Measurements from ENCODE around the gene ACTN4. TPM values are rescaled to one million over a fixed set of nuclear protein-coding genes. Genes with fewer than 3 reads are reported as not detected.

Gene ACTN4
- total RNA-seq, 2 donors from 2014 or later: 201 to 205 TPM

DNA sequence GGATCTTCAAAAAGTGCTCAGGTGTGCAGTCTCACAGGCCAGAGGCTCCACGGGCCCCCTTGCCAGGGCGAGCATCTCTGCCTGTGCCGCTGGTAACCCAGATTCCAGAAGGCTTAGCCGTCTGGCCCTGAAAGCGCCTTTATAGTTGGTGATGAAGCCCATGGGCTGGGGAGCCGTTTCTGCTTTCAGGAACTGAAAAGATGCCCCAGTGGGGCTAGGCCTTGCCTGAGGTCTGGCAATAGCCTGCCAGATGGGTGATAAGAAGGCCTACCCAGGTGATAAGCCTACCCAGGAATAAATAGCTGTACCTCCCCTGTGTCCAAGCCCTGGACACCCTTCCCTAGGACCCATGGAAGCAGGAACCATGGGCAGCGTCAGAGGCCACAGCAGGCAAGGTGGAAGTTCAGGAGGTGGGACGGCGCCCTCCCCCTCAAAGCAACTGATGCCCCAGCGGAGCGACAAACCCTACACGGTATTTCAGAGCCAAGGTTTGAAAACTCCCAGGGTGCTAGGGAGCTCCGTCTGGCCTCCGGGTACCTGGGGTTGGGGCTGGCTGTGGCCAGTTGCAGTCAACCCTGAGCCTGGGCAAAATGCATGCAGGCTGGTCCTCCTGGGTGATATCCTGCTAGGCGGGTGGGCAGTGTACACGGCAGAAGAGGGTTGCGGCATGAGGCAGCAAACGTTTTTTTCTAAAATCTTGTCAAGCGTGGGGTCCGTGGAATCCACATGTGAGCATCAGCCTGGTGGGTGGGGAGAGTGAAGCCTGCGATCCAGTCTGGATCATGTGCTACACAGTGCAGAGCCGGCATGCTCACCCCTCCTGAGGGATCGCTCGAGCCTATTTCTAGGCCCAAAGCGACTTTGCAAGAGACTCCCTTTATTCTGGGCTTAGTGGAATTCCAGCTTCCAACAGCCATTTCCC, 45.3 kb downstream of the ACTN4 start:
- DNase-seq: no peak
- no peak for ATAC-seq
- Mint-ChIP-seq H3K27ac (peak overlapping the region; percentile 87), H3K4me3 (peak overlapping the region; percentile 82), H3K4me1 (peaks cover 60% of the 10 kb centered on the region), H3K27me3 (no peaks in the 10 kb centered on the region), H3K36me3 (ENCODE audit: low read depth) (no peaks in the 10 kb centered on the region)
- no peaks in the 10 kb centered on the region for H3K9me3 ChIP-seq (ENCODE audit: control insufficient read depth, low read length, poor library complexity, severe bottlenecking)

- Mint-ChIP-seq H3K4me1 (peaks cover 64% of the 10 kb centered on the region), H3K36me3 (ENCODE audit: low read depth) (no peaks in the 10 kb centered on the region)
- DNase-seq: peak in 2 of 3 donors; percentile 33 to 40
These were observed 46.2 kb downstream of the ACTN4 start for GRCh38 chr19:38693380-38694223.

GRCh38 chr19:38695317-38695683, 47.9 kb downstream of the ACTN4 start:
- no peaks in the 10 kb centered on the region for H3K36me3 Mint-ChIP-seq (ENCODE audit: low read depth)
- H3K4me3 Mint-ChIP-seq: peak overlapping the region; percentile 82
- no peaks in the 10 kb centered on the region for H3K9me3 ChIP-seq (ENCODE audit: control insufficient read depth, low read length, poor library complexity, severe bottlenecking)
- ATAC-seq (no peak), DNase-seq (no peak)
- H3K4me1 Mint-ChIP-seq: peaks cover 60% of the 10 kb centered on the region
- H3K27ac Mint-ChIP-seq: peak overlapping the region; percentile 87
- H3K27me3 Mint-ChIP-seq: no peaks in the 10 kb centered on the region

More at GRCh38 chr19:38693380-38694223, 46.2 kb downstream of the ACTN4 start:
- no peaks in the 10 kb centered on the region for H3K27me3 Mint-ChIP-seq
- peak overlapping the region; percentile 87 for H3K27ac Mint-ChIP-seq
- H3K9me3 ChIP-seq (ENCODE audit: control insufficient read depth, low read length, poor library complexity, severe bottlenecking): no peaks in the 10 kb centered on the region
- peak; percentile 90 for ATAC-seq
- H3K4me3 Mint-ChIP-seq: peak overlapping the region; percentile 82

DNA sequence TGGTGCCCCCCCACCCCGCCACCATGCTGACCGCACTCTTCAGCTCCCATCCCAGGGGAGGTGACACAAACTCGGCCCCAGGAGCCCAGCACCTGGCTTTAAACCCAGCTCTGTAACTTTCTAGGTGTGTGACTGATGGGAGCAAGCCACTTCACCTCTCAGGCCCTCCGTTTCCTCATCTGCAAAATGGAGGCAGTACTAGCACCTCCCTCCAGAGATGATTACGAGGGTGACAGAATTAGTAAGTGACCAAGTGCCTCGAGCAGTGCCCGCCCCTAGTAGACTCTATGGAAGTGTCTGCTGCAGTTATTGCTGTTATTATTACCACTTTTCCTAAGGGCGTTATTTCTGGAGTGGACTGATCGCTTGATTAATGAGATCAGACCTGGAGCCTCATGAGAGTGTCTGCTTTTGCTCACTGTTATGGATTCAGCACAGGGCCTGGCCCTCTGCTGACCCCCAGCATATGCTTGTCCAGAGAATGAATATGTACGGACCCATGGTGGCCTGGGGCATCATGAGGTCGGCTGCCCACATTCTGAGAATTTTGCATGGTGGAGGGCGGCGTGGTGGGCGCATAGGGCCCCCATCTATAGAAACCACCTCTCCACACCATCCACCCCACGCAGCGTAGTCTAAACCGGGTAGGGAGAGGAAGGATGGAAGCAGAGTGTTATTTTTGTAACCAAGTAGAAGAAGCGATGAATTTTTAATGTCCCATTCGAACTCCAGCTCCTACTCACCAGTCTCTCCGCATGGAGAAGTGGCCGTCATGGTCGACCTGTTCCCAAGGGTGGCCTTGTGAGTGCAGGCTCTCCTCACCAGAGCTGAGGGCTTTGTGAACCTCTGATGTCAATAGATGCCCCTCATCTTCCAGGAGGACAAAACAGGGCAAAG, 48.6 kb downstream of the ACTN4 start:
- H3K9me3 ChIP-seq (ENCODE audit: control insufficient read depth, low read length, poor library complexity, severe bottlenecking): no peaks in the 10 kb centered on the region
- Mint-ChIP-seq H3K27ac (peak overlapping the region; percentile 79), H3K4me3 (peak overlapping the region; percentile 31), H3K27me3 (no peaks in the 10 kb centered on the region), H3K36me3 (ENCODE audit: low read depth) (no peaks in the 10 kb centered on the region), H3K4me1 (peaks cover 60% of the 10 kb centered on the region)
- no peak for ATAC-seq
- no peak for DNase-seq

DNA sequence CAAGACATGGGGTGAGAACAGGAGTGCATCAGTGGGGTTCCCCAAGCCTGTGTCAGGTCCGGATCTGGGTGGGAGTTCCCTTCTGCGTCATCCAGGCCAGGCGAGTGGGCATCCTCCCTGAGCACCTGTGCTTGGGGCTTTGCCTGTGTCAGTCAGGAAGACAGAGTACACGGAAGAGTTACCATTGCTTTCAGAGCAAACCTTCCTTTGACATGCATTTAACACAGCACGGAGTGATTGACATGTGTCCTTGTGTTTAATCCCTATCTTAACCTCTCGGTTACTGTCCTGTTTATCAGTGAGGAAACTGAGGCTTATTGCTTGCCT, 49.2 kb downstream of the ACTN4 start:
- ATAC-seq (no peak), DNase-seq (no peak)
- H3K27me3 Mint-ChIP-seq: no peaks in the 10 kb centered on the region
- no peaks in the 10 kb centered on the region for H3K9me3 ChIP-seq (ENCODE audit: control insufficient read depth, low read length, poor library complexity, severe bottlenecking)
- peak overlapping the region; percentile 28 for H3K4me3 Mint-ChIP-seq
- peaks cover 60% of the 10 kb centered on the region for H3K4me1 Mint-ChIP-seq
- H3K27ac Mint-ChIP-seq: peak overlapping the region; percentile 79
- H3K36me3 Mint-ChIP-seq (ENCODE audit: low read depth): no peaks in the 10 kb centered on the region

DNA sequence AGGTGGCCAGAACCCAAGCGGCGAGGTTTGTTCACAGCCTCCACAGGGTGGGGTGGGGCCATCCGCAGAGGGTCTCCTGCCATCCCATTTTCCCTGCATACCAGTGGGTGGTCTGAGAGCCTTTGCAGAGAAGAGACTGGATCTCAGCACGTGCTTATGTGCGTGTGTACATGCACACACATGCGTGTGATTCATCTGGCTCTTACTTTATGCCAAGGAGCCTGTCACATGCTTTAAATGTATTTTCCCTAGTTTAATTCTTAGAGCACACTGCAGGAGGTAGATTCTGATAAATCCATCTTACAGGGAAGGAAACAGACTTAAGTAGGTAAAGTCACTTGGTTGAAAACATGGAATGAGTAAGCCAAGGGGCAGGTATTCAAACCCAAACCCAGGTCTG, 49.7 kb downstream of the ACTN4 start:
- H3K9me3 ChIP-seq (ENCODE audit: control insufficient read depth, low read length, poor library complexity, severe bottlenecking): no peaks in the 10 kb centered on the region
- no peaks in the 10 kb centered on the region for H3K27me3 Mint-ChIP-seq
- peak overlapping the region; percentile 79 for H3K27ac Mint-ChIP-seq
- DNase-seq (no peak), ATAC-seq (no peak)
- peaks cover 56% of the 10 kb centered on the region for H3K4me1 Mint-ChIP-seq
- no peaks in the 10 kb centered on the region for H3K36me3 Mint-ChIP-seq (ENCODE audit: low read depth)
- H3K4me3 Mint-ChIP-seq: no peak overlapping the region

GRCh38 chr19:38697641-38698071, 50.2 kb downstream of the ACTN4 start:
- no peak overlapping the region for H3K4me3 Mint-ChIP-seq
- peaks cover 51% of the 10 kb centered on the region for H3K4me1 Mint-ChIP-seq

GRCh38 chr19:38698225-38699026, 51.0 kb downstream of the ACTN4 start:
- no peaks in the 10 kb centered on the region for H3K27me3 Mint-ChIP-seq

More at GRCh38 chr19:38697641-38698071, 50.2 kb downstream of the ACTN4 start:
- no peaks in the 10 kb centered on the region for H3K27me3 Mint-ChIP-seq
- DNase-seq: no peak
- no peaks in the 10 kb centered on the region for H3K36me3 Mint-ChIP-seq (ENCODE audit: low read depth)
- no peak for ATAC-seq
- H3K9me3 ChIP-seq (ENCODE audit: control insufficient read depth, low read length, poor library complexity, severe bottlenecking): no peaks in the 10 kb centered on the region
- no peak overlapping the region for H3K27ac Mint-ChIP-seq

GRCh38 chr19:38699027-38699346, 51.5 kb downstream of the ACTN4 start:
- no peaks in the 10 kb centered on the region for H3K9me3 ChIP-seq (ENCODE audit: control insufficient read depth, low read length, poor library complexity, severe bottlenecking)
- Mint-ChIP-seq H3K4me3 (no peak overlapping the region), H3K27me3 (no peaks in the 10 kb centered on the region), H3K27ac (peak overlapping the region; percentile 32), H3K36me3 (ENCODE audit: low read depth) (no peaks in the 10 kb centered on the region), H3K4me1 (peaks cover 38% of the 10 kb centered on the region)
- DNase-seq (no peak), ATAC-seq (peak; percentile 38)

More at GRCh38 chr19:38698225-38699026, 51.0 kb downstream of the ACTN4 start:
- no peak for ATAC-seq
- H3K9me3 ChIP-seq (ENCODE audit: control insufficient read depth, low read length, poor library complexity, severe bottlenecking): no peaks in the 10 kb centered on the region
- Mint-ChIP-seq H3K4me3 (no peak overlapping the region), H3K27ac (peak overlapping the region; percentile 32), H3K4me1 (peaks cover 44% of the 10 kb centered on the region), H3K36me3 (ENCODE audit: low read depth) (no peaks in the 10 kb centered on the region)
- DNase-seq: no peak

DNA sequence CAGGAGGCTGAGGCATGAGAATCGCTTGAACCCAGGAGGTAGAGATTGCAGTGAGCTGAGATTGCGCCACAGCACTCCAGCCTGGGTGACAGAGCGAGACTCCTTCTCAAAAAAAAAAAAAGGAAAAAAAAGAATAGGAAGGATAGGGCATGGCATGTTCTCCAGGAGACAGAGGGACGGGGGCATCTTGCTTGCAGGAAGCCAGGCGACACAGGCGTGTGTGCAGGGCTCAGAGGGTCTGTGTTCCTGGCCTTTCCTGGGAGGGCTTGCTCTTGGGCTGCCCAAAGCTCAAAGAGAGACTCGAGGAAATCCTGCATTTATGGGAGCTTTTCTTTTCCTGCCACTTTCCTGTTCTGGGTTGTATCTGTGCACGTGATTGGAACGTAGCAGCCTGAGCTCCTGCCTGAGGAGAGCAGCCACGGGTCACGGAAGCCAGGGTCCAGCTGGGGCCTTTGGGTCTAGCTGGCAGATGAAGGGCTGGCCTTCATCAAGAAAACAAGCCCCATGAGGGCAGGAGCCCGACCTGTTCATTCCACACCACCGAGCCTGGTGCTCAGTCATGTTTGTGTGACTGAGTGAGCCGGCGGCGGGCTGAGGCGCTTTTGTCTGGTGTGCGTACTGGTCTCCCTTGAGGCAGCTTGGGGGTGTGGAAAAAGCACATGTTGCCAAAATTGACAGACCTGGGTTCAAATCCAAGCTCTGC, 52.3 kb downstream of the ACTN4 start:
- H3K4me1 Mint-ChIP-seq: peaks cover 35% of the 10 kb centered on the region
- no peak overlapping the region for H3K4me3 Mint-ChIP-seq
- no peak for DNase-seq
- peaks cover 4% of the 10 kb centered on the region for H3K36me3 Mint-ChIP-seq (ENCODE audit: low read depth)
- no peaks in the 10 kb centered on the region for H3K27me3 Mint-ChIP-seq
- no peak for ATAC-seq
- no peaks in the 10 kb centered on the region for H3K9me3 ChIP-seq (ENCODE audit: control insufficient read depth, low read length, poor library complexity, severe bottlenecking)
- peak overlapping the region; percentile 32 for H3K27ac Mint-ChIP-seq

DNA sequence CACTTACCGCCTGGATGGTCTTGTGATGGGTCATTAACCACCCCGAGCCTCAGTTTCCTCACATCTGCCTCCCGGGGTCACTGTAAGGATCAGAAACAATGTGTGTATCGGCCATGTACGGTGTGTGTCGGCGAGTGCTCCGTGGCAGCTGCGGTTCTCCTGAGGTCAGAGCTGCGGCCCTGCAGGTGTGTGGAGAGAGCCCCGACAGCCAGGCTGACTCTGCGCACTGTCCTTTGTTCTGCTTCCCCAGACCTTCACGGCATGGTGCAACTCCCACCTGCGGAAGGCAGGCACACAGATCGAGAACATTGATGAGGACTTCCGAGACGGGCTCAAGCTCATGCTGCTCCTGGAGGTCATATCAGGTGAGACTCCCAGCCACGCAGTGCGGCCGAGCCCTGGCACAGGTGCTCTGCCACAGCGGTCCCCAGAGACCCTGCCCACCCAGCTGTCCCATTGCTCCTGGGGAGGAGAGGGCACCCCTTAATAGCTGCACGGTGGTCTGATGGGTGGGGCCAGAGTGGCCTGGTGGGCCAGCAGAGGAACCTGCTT, 53.0 kb downstream of the ACTN4 start:
- Mint-ChIP-seq H3K36me3 (ENCODE audit: low read depth) (peaks cover 4% of the 10 kb centered on the region), H3K27ac (no peak overlapping the region), H3K4me3 (no peak overlapping the region), H3K4me1 (peaks cover 29% of the 10 kb centered on the region), H3K27me3 (no peaks in the 10 kb centered on the region)
- DNase-seq (no peak), ATAC-seq (no peak)
- H3K9me3 ChIP-seq (ENCODE audit: control insufficient read depth, low read length, poor library complexity, severe bottlenecking): no peaks in the 10 kb centered on the region
